ES-I3 (cell line): ENCODE results near the gene TTC12.

Source experiments
- H3K36me3 ChIP-seq: 2 replicates; pipeline ENCODE4 v1.6.1; 2013; ENCODE audit warnings: mild to moderate bottlenecking, low read length, control low read depth, moderate library complexity; ENCODE audit not compliant: insufficient read depth
- H3K4me1 ChIP-seq: 2 replicates; pipeline ENCODE4 v1.6.1; 2013; ENCODE audit warnings: mild to moderate bottlenecking, control low read depth, low read length; ENCODE audit not compliant: insufficient read depth
- H3K9ac ChIP-seq: 2 replicates; pipeline ENCODE4 v1.6.1; 2013; ENCODE audit warnings: low read depth, mild to moderate bottlenecking, low read length, moderate library complexity
- H3K9me3 ChIP-seq: 2 replicates; pipeline ENCODE4 v1.6.1; 2013; ENCODE audit warnings: mild to moderate bottlenecking, low read length, moderate library complexity; ENCODE audit not compliant: control insufficient read depth, insufficient read depth

TTC12 gene

GRCh38 chr11:113277907-113278306 is 36.5 kb upstream of the TTC12 start:
- no peak overlapping the region for H3K9ac ChIP-seq
- H3K9me3 ChIP-seq = no peaks in the 10 kb centered on the region
- H3K36me3 ChIP-seq = no peaks in the 10 kb centered on the region
- H3K4me1 ChIP-seq = no peaks in the 10 kb centered on the region

- Histone ChIP-seq H3K9me3 (no peaks in the 10 kb centered on the region), H3K36me3 (no peaks in the 10 kb centered on the region), H3K4me1 (no peaks in the 10 kb centered on the region), H3K9ac (no peak overlapping the region)
Measured at GRCh38 chr11:113278481-113278880, 35.9 kb upstream of the TTC12 start.

- Histone ChIP-seq H3K9me3 (no peaks in the 10 kb centered on the region), H3K9ac (no peak overlapping the region), H3K36me3 (no peaks in the 10 kb centered on the region), H3K4me1 (no peaks in the 10 kb centered on the region)
Measured at GRCh38 chr11:113278925-113279324, 35.5 kb upstream of the TTC12 start.

GRCh38 chr11:113279591-113279990 is 34.8 kb upstream of the TTC12 start:
- H3K9me3 ChIP-seq = no peaks in the 10 kb centered on the region
- no peak overlapping the region for H3K9ac ChIP-seq
- H3K4me1 ChIP-seq = no peaks in the 10 kb centered on the region
- H3K36me3 ChIP-seq = no peaks in the 10 kb centered on the region

GRCh38 chr11:113281052-113281725 is 33.2 kb upstream of the TTC12 start:
- no peaks in the 10 kb centered on the region for H3K9me3 ChIP-seq
- H3K9ac ChIP-seq = no peak overlapping the region
- no peaks in the 10 kb centered on the region for H3K4me1 ChIP-seq
- H3K36me3 ChIP-seq = no peaks in the 10 kb centered on the region

GRCh38 chr11:113282898-113283437 is 31.4 kb upstream of the TTC12 start:
- Histone ChIP-seq H3K9me3 (no peaks in the 10 kb centered on the region), H3K36me3 (no peaks in the 10 kb centered on the region), H3K4me1 (no peaks in the 10 kb centered on the region), H3K9ac (no peak overlapping the region)

- no peaks in the 10 kb centered on the region for H3K4me1 ChIP-seq
- no peaks in the 10 kb centered on the region for H3K36me3 ChIP-seq
- no peaks in the 10 kb centered on the region for H3K9me3 ChIP-seq
- no peak overlapping the region for H3K9ac ChIP-seq
Measured at GRCh38 chr11:113283881-113284280, 30.5 kb upstream of the TTC12 start.

- Histone ChIP-seq H3K36me3 (no peaks in the 10 kb centered on the region), H3K9ac (no peak overlapping the region), H3K4me1 (no peaks in the 10 kb centered on the region), H3K9me3 (no peaks in the 10 kb centered on the region)
Measured at GRCh38 chr11:113286009-113286408, 28.4 kb upstream of the TTC12 start.

- Histone ChIP-seq H3K4me1 (no peaks in the 10 kb centered on the region), H3K9ac (no peak overlapping the region), H3K36me3 (no peaks in the 10 kb centered on the region), H3K9me3 (no peaks in the 10 kb centered on the region)
Measured at GRCh38 chr11:113286509-113287497, 27.6 kb upstream of the TTC12 start.

- Histone ChIP-seq H3K9me3 (no peaks in the 10 kb centered on the region), H3K36me3 (no peaks in the 10 kb centered on the region), H3K4me1 (no peaks in the 10 kb centered on the region), H3K9ac (no peak overlapping the region)
Measured at GRCh38 chr11:113287801-113288200, 26.6 kb upstream of the TTC12 start.

- Histone ChIP-seq H3K9ac (no peak overlapping the region), H3K36me3 (no peaks in the 10 kb centered on the region), H3K9me3 (no peaks in the 10 kb centered on the region), H3K4me1 (no peaks in the 10 kb centered on the region)
Measured at GRCh38 chr11:113288286-113288863, 26.0 kb upstream of the TTC12 start.

GRCh38 chr11:113289431-113290187 is 24.8 kb upstream of the TTC12 start:
- no peaks in the 10 kb centered on the region for H3K36me3 ChIP-seq
- H3K9ac ChIP-seq = no peak overlapping the region
- H3K9me3 ChIP-seq = no peaks in the 10 kb centered on the region
- H3K4me1 ChIP-seq = no peaks in the 10 kb centered on the region

- H3K9me3 ChIP-seq = no peaks in the 10 kb centered on the region
- peaks cover 12% of the 10 kb centered on the region; the same call in 1 of the 2 replicates for H3K4me1 ChIP-seq
- no peaks in the 10 kb centered on the region for H3K36me3 ChIP-seq
- no peak overlapping the region for H3K9ac ChIP-seq
Measured at GRCh38 chr11:113293936-113294335, 20.4 kb upstream of the TTC12 start.

- no peaks in the 10 kb centered on the region for H3K36me3 ChIP-seq
- H3K9me3 ChIP-seq = no peaks in the 10 kb centered on the region
- no peak overlapping the region for H3K9ac ChIP-seq
- peaks cover 12% of the 10 kb centered on the region; the same call in 1 of the 2 replicates for H3K4me1 ChIP-seq
Measured at GRCh38 chr11:113295993-113296392, 18.4 kb upstream of the TTC12 start.
